Endothelial cell of umbilical vein (primary cell): ENCODE data around the gene HGF. TPM values are rescaled to one million over a fixed set of nuclear protein-coding genes. Genes with fewer than 3 reads are reported as not detected.

Experiments
- BruUV-seq: library from RNA; stranded (reverse); fragments of 400-500 nt; replicated peaks from 2 replicates; lab custom pipeline; 2021; lab: Mats Ljungman, UMichigan
- CTCF ChIA-PET: fragments of 300-600, 350-600 bp; sonication (Branson Sonifier 250); formaldehyde crosslinking; loops from one replicate; lab custom pipeline; 2021; ENCODE audit warnings: antibody characterized with exemption, inconsistent platforms; lab: Charles Lee
- POLR2A ChIA-PET: fragments of 300-600, 350-600 bp; sonication (Branson Sonifier 250); formaldehyde crosslinking; loops from one replicate; lab custom pipeline; 2021; ENCODE audit warnings: antibody characterized with exemption, inconsistent platforms; lab: Charles Lee
- DNase-seq: peaks from one replicate; pipeline ENCODE4 v3.0.0-alpha.2; 2011; ENCODE audit warnings: low read depth, low spot score
- FAIRE-seq: peaks from 2 replicates; lab custom pipeline; 2011; peaks lifted over from hg19 to GRCh38; lab: Jason Lieb, UNC
- H2AFZ ChIP-seq: 2 replicates; pipeline ENCODE4 v1.6.0; 2012; ENCODE audit warnings: low read depth, low read length, control low read depth, inconsistent platforms
- H3K27ac ChIP-seq: 2 replicates; pipeline ENCODE4 v1.5.1; 2011; ENCODE audit warnings: low read depth, mild to moderate bottlenecking, control low read depth, low read length, moderate library complexity; ENCODE audit not compliant: insufficient read depth
- H3K27me3 ChIP-seq, 2 experiments: 2 replicates each; pipeline versions ENCODE4 v1.6.0 to v1.6.1; 2011; ENCODE audit warnings: low read length in 2 of 2, mixed read lengths in 1 of 2; ENCODE audit not compliant: control insufficient read depth in 2 of 2, insufficient read depth in 2 of 2
- H3K36me3 ChIP-seq, 2 experiments: 2 replicates in 1 of 2; 3 replicates in 1 of 2; pipeline ENCODE4 v1.5.1; 2011; ENCODE audit warnings: low read length in 2 of 2, mild to moderate bottlenecking in 1 of 2, moderate library complexity in 1 of 2; ENCODE audit not compliant: control insufficient read depth in 2 of 2, insufficient read depth in 2 of 2; ENCODE audit errors: extremely low read depth in 1 of 2
- H3K4me1 ChIP-seq: 3 replicates; pipeline ENCODE4 v1.5.1; 2011; ENCODE audit warnings: mild to moderate bottlenecking, low read length; ENCODE audit not compliant: control insufficient read depth, insufficient read depth; ENCODE audit errors: extremely low read depth
- H3K4me2 ChIP-seq: 2 replicates; pipeline ENCODE4 v1.6.1; 2011; ENCODE audit warnings: low read length, control low read depth, mixed read lengths; ENCODE audit not compliant: insufficient read depth
- H3K4me3 ChIP-seq, 3 experiments: fragments of 200-600 bp in 1 of 3; sonication (generic), shearing (Covaris generic) in 1 of 3; replicated peaks in 1 of 3; 2 replicates each; pipeline ENCODE4 v1.5.1; 2011 to 2016; ENCODE audit warnings: control low read depth in 3 of 3, low read length in 3 of 3, mild to moderate bottlenecking in 2 of 3, inconsistent platforms in 1 of 3, low read depth in 1 of 3, moderate library complexity in 1 of 3; ENCODE audit not compliant: insufficient read depth in 1 of 3
- H3K79me2 ChIP-seq: 2 replicates; pipeline ENCODE4 v1.6.0; 2012; ENCODE audit warnings: low read length, inconsistent platforms; ENCODE audit not compliant: control insufficient read depth, insufficient read depth
- H3K9ac ChIP-seq: replicated peaks from 2 replicates; pipeline ENCODE3; 2011; ENCODE audit warnings: low read length, control low read depth; ENCODE audit not compliant: insufficient read depth; ENCODE audit errors: extremely low read depth
- H3K9me1 ChIP-seq: replicated peaks from 3 replicates; pipeline ENCODE4 v1.6.0; 2011; ENCODE audit warnings: mild to moderate bottlenecking, low read length; ENCODE audit not compliant: control insufficient read depth, insufficient read depth; ENCODE audit errors: extremely low read depth
- H3K9me3 ChIP-seq: replicated peaks from 2 replicates; pipeline ENCODE4 v1.5.1; 2012; ENCODE audit warnings: low read length, inconsistent platforms; ENCODE audit not compliant: control insufficient read depth, insufficient read depth
- H4K20me1 ChIP-seq: replicated peaks from 2 replicates; pipeline ENCODE3; 2011; ENCODE audit warnings: mild to moderate bottlenecking, low read length; ENCODE audit not compliant: control insufficient read depth, insufficient read depth; ENCODE audit errors: extremely low read depth
- EZH2 ChIP-seq: IDR thresholded peaks from 2 replicates; pipeline ENCODE4 v1.6.1; 2012; ENCODE audit warnings: borderline replicate concordance, low read depth, mild to moderate bottlenecking, moderate library complexity, low read length, inconsistent platforms; ENCODE audit not compliant: severe bottlenecking
- FOS ChIP-seq: IDR thresholded peaks from 2 replicates; pipeline ENCODE4 v1.6.1; 2011; ENCODE audit warnings: mild to moderate bottlenecking, low read length, moderate library complexity, borderline replicate concordance; ENCODE audit not compliant: insufficient read depth
- GATA2 ChIP-seq: IDR thresholded peaks from 2 replicates; pipeline ENCODE4 v1.7.0; 2011; ENCODE audit warnings: low read depth, mild to moderate bottlenecking, moderate library complexity, mixed read lengths, low read length; ENCODE audit not compliant: insufficient read length, insufficient read depth
- JUN ChIP-seq: IDR thresholded peaks from 2 replicates; pipeline ENCODE4 v1.6.1; 2011; ENCODE audit warnings: borderline replicate concordance, low read depth; ENCODE audit not compliant: insufficient read length, insufficient read depth
- MAX ChIP-seq: IDR thresholded peaks from 2 replicates; pipeline ENCODE4 v1.6.1; 2011; ENCODE audit not compliant: insufficient read depth, insufficient read length
- MYC ChIP-seq: IDR thresholded peaks from one replicate; pipeline ENCODE4 v1.6.1; 2011; ENCODE audit warnings: mild to moderate bottlenecking, low read depth, low read length
- POLR2A ChIP-seq: IDR thresholded peaks from 2 replicates; pipeline ENCODE4 v1.6.1; 2012; ENCODE audit warnings: low read depth, mild to moderate bottlenecking, control low read depth, low read length
- POLR2AphosphoS5 ChIP-seq: IDR thresholded peaks from 2 replicates; pipeline ENCODE4 v1.6.1; 2012; ENCODE audit warnings: low read depth, mild to moderate bottlenecking, control low read depth, low read length, moderate library complexity; ENCODE audit not compliant: insufficient read depth
- dilution Hi-C: fragments of 300-500 bp; cut with MboI; formaldehyde crosslinking; loops from one replicate; pipeline ENCODE4 v1.15.0; 2019; ENCODE audit warnings: low sequenced_read_pairs; ENCODE audit not compliant: extremely low pct_ligation_motif_present
- intact Hi-C: fragments of 100-400 bp; cut with micrococcal nuclease; formaldehyde crosslinking; loops from one replicate; pipeline ENCODE4 v1.10.0; 2022
- polyA plus RNA-seq, 4 experiments: library from polyadenylated mRNA; depleted of rRNA in 3 of 4; stranded (reverse) in 3 of 4; unstranded in 1 of 4; fragments of >200 nt; gene quantifications; 2 replicates each; pipeline versions ENCODE4 v1.2.1 to v1.2.3, GENCODE V29; 2011 to 2012; ENCODE audit warnings: missing spikeins in 1 of 4
- total RNA-seq: library from RNA; stranded (reverse); gene quantifications from 2 replicates; pipeline ENCODE4 v1.2.3, GENCODE V29; 2021
- TF ChIP-seq, protein P1 (sequence below), 2 donors: IDR thresholded peaks; 1 replicate in 1 of 2; 2 replicates in 1 of 2; pipeline ENCODE4 v1.5.1; 2011; ENCODE audit warnings: low read length in 2 of 2, mild to moderate bottlenecking in 2 of 2, moderate library complexity in 2 of 2, control low read depth in 1 of 2, inconsistent platforms in 1 of 2, low read depth in 1 of 2; ENCODE audit not compliant: insufficient read depth in 1 of 2; ENCODE audit errors: extremely low read depth in 1 of 2

The HGF gene
- total and polyA plus RNA-seq, 2 donors (not counting 3 experiments of a cell fraction or from before 2014, with no cell fraction given): 0.15 to 0.18 TPM

DNA sequence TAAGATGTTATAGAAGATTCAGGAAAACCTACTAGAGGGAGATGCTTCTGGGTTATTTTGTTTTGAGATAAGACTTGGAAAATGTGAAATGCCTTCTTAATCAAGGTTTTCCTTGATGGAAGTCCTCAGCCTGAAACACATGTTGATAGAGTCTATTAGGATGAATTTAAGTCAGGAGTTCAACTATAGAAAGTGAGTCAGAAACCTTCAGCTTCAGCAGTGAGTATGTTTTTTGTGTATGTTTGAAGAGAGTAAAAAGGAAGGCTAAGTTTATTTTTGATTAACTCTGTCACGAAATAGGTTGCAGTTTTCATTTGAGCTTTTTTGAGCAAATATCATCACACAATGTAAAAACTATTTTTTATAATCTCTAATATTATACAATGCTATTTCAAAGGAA, 114.6 kb downstream of the HGF start:
- no TSS peak for BruUV-seq
- intact Hi-C loops: no loop called here
- Histone ChIP-seq H3K79me2 (no peaks in the 10 kb centered on the region), H3K4me3 (no peak overlapping the region), H2AFZ (no peak overlapping the region), H3K27me3 (no peaks in the 10 kb centered on the region), H3K9ac (no peak overlapping the region), H3K4me2 (no peak overlapping the region), H3K36me3 (no peaks in the 10 kb centered on the region), H3K4me1 (no peaks in the 10 kb centered on the region), H3K9me3 (no peaks in the 10 kb centered on the region), H3K27ac (no peak overlapping the region), H3K9me1 (no peaks in the 10 kb centered on the region), H4K20me1 (no peaks in the 10 kb centered on the region)
- no peak for DNase-seq
- TF ChIP-seq MYC (no peak), EZH2 (no peak), POLR2A (no peak), FOS (no peak), JUN (no peak), POLR2AphosphoS5 (no peak), GATA2 (no peak), MAX (no peak)
- TF ChIP-seq, protein P1, sequence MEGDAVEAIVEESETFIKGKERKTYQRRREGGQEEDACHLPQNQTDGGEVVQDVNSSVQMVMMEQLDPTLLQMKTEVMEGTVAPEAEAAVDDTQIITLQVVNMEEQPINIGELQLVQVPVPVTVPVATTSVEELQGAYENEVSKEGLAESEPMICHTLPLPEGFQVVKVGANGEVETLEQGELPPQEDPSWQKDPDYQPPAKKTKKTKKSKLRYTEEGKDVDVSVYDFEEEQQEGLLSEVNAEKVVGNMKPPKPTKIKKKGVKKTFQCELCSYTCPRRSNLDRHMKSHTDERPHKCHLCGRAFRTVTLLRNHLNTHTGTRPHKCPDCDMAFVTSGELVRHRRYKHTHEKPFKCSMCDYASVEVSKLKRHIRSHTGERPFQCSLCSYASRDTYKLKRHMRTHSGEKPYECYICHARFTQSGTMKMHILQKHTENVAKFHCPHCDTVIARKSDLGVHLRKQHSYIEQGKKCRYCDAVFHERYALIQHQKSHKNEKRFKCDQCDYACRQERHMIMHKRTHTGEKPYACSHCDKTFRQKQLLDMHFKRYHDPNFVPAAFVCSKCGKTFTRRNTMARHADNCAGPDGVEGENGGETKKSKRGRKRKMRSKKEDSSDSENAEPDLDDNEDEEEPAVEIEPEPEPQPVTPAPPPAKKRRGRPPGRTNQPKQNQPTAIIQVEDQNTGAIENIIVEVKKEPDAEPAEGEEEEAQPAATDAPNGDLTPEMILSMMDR (IDR thresholded peaks at IDR 0.05; ENCODE audit: extremely low read depth in 1 of 2, insufficient read depth in 1 of 2, low read depth in 1 of 2, low read length in 2 of 2): no peak
- POLR2A ChIA-PET: no interaction called here
- dilution Hi-C loops: no loop called here
- no peak for FAIRE-seq
- CTCF ChIA-PET: interaction anchor here (2.8 kb wide), 1 partner anchor 10 kb away, joined by 6 read pairs; no protein-coding TSS in a partner anchor
